NCI-H2227 (cell line): ENCODE data around the gene JAKMIP1.

ENCODE experiments used
- DNase-seq: peaks from one replicate; lab custom pipeline; 2025; ENCODE audit not compliant: unreplicated experiment; lab: John Stamatoyannopoulos, UW

The JAKMIP1 gene

GRCh38 chr4:6105311-6105911 lies 94.9 kb downstream of the JAKMIP1 start:
- DNase-seq = no peak

GRCh38 chr4:6104541-6105130 lies 95.7 kb downstream of the JAKMIP1 start:
- DNase-seq = no peak

GRCh38 chr4:6097581-6097980 lies 102.8 kb downstream of the JAKMIP1 start:
- no peak for DNase-seq

GRCh38 chr4:6095897-6096296 lies 104.5 kb downstream of the JAKMIP1 start:
- DNase-seq = no peak

- DNase-seq = no peak
Measured at GRCh38 chr4:6095023-6095752, 105.2 kb downstream of the JAKMIP1 start.

GRCh38 chr4:6093671-6094070 lies 106.7 kb downstream of the JAKMIP1 start:
- DNase-seq = no peak

- no peak for DNase-seq
Measured at GRCh38 chr4:6092971-6093370, 107.4 kb downstream of the JAKMIP1 start.

- no peak for DNase-seq
Measured at GRCh38 chr4:6092131-6092530, 108.2 kb downstream of the JAKMIP1 start.

- DNase-seq = no peak
Measured at GRCh38 chr4:6090931-6091330, 109.4 kb downstream of the JAKMIP1 start.

- no peak for DNase-seq
Measured at GRCh38 chr4:6088950-6089349, 111.4 kb downstream of the JAKMIP1 start.

GRCh38 chr4:6087669-6088341 lies 112.5 kb downstream of the JAKMIP1 start:
- DNase-seq = peak; percentile 50

GRCh38 chr4:6086846-6087245 lies 113.5 kb downstream of the JAKMIP1 start:
- DNase-seq = no peak

GRCh38 chr4:6085691-6086628 lies 114.4 kb downstream of the JAKMIP1 start:
- DNase-seq = no peak

GRCh38 chr4:6085028-6085690 lies 115.2 kb downstream of the JAKMIP1 start:
- DNase-seq = no peak

GRCh38 chr4:6079965-6080364 lies 120.4 kb downstream of the JAKMIP1 start:
- DNase-seq = no peak

GRCh38 chr4:6078560-6078959 lies 121.8 kb downstream of the JAKMIP1 start:
- no peak for DNase-seq

GRCh38 chr4:6076391-6076790 lies 124.0 kb downstream of the JAKMIP1 start:
- DNase-seq = no peak

- DNase-seq = no peak
Measured at GRCh38 chr4:6074758-6075157, 125.6 kb downstream of the JAKMIP1 start.

GRCh38 chr4:6071959-6072720 lies 128.2 kb downstream of the JAKMIP1 start:
- peak; percentile 6 for DNase-seq
